Measurements from ENCODE around the gene ADAMTS8.

The ADAMTS8 gene

DNA sequence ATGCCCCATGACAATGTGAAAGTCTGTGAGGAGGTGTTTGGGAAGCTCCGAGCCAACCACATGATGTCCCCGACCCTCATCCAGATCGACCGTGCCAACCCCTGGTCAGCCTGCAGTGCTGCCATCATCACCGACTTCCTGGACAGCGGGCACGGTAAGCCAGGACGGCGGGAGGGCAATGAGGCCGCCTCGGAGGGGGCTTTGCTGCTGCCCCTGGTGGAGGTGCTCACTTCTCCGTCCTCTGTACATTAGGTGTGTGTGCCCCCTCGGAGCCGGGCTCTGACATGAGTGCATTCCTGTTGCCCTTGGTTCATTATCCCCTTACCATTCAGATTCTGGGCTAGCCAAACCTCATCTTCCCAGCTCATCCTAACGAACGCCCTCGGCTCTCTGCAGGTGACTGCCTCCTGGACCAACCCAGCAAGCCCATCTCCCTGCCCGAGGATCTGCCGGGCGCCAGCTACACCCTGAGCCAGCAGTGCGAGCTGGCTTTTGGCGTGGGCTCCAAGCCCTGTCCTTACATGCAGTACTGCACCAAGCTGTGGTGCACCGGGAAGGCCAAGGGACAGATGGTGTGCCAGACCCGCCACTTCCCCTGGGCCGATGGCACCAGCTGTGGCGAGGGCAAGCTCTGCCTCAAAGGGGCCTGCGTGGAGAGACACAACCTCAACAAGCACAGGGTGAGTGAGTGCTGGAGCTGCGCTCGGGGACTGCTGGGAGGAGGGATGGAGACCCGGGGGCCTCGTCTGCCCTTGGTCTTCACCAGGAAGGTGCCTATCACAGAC, 33.9 kb upstream of the ADAMTS8 start:
- no peak for DNase-seq

DNA sequence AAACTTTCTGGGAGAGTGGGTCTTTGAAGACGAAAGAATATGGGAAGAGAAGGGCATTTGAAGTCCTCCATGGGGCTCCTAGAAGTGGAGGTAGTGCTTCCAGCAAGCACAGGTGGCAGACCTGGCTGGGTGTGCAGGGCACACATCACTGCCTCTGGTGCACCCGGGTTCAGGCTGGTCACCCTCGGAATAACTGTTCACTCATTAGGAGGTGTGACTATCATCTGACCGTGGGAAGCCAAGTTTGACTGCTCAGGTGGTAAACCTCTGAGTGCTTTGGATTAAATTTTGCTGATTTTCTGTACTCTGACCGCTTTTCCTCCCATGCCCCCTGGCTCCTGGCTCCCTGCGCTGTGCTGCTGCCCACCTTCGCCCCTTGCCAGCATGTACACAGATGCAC, 31.1 kb upstream of the ADAMTS8 start:
- no peak for DNase-seq

DNA sequence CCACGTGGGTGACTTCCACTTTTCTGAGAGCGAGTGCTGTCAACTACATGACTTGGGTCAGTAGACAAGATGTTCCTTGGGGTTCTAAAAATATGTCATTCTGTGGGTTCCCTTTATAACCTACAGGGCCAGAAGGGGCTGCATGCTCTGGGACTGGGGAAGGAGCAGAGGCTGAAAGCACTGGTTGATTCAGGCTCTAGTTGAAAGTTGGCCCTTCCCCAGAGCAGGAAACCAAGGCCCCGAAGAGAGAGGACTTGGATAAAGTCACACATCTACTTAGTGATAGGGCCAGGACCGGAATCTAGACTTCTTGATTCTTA, 30.0 kb upstream of the ADAMTS8 start:
- DNase-seq: no peak

DNA sequence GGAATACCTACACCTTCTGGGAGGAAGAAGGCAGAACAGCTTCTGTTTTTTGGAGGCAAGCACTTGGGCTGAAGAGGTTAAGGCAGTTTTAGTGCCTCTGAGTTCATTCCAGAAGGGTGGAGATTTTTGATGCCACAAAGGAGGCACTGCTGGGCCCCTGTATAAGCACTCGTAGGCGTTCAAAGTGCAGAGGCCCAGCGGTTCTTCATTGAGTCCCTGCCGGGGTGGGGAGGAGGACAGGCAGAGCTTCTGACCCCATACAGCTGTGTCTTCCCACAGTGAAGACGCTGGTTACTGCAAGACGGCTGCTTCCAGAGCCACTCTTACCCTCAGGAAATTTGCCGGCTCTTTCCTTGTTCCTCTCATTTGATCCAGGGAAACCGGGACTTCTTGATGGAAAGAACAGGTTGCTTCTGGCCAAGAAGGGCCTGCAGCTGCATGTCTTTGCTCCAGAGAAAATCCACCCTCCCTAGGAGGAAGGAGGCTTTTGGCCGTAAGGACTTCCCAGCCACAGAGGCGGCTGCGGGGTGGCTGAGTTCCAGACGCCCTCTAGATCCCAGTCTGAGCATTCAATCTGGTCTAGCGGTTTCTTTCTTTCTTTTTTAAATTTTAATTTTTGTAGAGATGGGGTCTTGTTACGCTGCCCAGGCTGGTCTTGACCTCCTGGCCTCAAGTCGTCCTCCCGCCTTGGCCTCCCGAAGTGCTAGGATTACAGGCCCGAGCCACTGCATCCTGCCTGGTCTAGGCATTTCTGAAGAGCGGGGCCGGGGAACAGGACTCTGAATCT, 29.4 kb upstream of the ADAMTS8 start:
- DNase-seq: no peak

DNA sequence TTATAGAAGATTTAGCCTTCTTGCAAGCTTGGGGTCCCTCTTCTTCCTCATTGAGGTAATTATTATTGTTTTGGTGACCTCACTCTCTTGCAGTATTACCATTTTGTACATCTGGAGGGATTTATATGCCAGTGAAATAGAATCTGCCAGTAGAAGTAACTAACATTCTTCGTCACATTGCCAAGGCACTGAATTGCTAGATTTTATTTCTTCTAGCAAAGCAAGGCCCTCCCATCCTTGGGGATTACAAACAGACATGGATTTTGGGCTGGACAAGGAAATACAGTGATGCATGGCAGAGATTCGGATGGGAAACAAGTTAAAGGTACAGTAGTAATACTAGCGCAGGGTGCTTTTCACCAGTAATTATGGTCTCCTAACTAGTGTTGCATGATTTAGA, 27.9 kb upstream of the ADAMTS8 start:
- no peak for DNase-seq

DNA sequence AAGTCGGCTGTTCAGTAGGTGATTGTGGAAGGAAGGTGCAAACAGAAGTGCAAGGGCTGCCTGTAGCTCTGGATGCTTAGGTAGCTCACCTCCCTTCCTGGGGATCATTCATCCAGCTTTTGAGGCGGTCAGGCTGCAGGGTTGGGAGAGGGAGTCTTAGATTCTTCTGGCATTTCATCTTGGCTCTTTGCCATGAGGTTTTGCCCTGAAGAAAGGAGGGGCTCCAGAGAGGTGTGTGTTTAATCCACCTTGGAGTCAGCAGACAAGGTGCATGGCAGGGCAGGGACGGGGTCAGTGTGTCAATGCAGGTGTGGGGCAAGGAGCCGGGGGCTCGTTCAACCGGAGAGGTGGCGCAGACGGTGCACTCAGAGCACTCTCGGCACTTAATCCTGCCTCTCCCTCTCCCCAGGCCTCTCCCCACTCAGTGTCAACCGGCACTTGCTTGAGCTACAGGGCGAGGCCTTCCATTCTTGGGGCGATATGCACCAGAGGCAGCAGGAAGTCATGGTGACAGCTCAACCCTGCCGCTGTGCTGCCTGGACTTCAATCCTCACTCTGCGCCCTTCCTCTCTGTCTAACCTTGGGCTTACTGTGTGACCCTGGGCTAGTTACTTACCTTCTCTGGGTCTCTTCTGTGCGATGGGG, 27.2 kb upstream of the ADAMTS8 start:
- no peak for DNase-seq

DNA sequence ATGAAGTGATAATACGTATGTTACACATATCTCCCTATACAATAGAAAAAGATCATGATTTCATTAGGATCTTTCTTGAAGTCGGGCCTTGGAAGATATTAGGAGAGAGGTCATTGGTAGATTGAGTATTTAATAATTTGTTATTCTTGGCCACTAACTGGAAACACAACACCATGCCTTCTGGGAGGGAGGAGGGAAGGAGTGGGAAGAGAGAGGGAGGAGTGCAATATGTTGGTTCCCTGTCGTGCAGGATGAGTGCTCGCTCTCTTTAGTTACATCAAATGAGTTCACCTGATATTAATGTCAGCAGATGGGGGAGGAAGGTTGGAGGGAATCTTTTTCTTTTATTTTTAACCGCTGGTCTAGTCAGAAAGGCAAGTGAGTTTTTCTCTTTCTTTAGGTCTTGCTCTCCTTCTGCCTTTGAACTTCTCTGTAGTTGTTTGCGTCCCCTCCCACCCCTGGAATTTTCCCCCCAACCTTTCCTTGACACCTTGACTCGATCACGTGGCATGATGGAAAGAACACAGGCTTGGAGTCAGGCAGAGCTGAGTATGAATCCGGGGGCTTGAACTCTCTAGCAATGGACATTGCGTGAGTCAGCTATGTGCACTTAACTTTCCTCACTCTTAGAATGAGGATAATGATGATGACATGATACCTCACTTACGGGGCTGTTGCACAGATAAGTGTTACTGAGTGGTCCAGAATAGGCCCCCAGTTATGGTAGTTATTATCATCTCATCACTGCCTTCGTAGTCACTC, 26.3 kb upstream of the ADAMTS8 start:
- no peak for DNase-seq

DNA sequence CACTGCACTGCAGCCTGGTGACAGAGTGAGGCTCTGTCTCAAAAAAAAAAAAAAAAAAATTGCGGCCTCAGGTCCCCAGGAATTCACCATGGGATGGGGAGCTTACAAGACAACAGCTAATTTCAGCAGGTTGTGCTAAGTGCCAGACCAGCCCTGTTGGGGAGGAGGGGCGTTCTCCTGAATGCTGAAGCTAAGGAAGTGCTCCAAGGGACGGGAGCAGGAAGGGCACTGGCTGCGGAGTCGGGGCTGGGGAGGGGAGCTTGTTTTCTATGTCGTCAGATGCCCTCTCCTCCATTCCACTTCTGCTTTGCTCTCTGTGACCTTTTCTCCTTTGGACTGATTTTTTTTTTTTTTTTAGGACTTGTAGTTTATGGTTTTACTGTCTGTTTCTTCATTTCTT, 24.5 kb upstream of the ADAMTS8 start:
- DNase-seq: no peak

DNA sequence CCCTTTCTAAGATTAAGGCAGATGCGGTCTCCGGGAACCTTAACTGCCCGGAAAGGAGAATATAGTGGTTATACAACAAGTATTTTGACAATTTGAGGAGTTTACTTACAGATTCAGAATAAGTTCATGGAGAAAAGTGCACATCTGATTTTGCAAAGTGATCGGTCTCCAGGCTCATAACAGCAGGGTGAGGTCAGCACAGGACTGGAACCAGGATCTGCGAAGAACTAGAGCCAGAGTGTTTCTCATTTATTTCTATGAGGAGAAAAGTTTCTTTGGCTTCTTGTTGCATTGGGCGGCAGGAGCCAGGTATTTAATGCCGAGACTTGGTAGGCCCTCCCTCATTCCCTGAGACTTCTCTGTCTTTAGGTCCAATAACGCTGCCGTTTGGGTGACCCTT, 23.8 kb upstream of the ADAMTS8 start:
- DNase-seq: no peak

DNA sequence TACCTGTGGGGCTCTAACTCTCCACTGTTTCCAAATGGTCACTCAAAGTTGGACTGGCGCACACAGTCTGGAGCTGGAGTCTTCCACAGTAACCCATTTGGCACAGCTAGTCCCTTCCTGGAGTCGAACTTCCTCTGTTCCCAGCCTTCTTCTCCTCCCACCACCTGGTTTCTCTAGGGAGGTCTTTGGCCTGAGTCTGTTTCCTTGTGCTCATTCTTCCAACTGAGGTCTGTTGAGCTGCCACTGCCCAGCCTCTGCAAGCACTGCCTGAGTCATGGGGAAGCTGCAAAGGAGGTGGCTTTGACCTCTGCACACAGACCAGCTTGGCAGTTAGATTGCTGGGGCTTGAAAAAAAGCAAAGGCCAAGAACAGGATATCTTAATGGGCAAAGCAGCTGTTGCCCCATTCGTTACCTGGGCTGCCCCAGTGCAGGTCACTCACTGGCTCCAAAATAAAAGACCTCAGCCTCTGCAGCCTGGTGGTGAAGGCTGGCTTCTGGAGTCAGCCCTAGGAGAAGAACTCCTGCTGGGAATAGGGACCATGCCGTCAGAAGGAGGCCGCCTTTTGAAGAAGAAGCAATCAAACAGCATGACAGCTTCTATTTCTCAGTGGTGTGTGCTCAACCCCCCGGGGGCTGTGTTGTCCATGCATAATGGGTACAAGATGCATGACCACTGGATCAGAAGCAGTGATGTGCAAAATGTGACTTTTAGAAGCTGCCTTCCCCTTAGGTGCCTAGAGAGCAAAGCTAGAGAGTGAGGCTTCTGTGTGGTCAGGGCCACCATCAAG, 23.0 kb upstream of the ADAMTS8 start:
- DNase-seq: no peak

DNA sequence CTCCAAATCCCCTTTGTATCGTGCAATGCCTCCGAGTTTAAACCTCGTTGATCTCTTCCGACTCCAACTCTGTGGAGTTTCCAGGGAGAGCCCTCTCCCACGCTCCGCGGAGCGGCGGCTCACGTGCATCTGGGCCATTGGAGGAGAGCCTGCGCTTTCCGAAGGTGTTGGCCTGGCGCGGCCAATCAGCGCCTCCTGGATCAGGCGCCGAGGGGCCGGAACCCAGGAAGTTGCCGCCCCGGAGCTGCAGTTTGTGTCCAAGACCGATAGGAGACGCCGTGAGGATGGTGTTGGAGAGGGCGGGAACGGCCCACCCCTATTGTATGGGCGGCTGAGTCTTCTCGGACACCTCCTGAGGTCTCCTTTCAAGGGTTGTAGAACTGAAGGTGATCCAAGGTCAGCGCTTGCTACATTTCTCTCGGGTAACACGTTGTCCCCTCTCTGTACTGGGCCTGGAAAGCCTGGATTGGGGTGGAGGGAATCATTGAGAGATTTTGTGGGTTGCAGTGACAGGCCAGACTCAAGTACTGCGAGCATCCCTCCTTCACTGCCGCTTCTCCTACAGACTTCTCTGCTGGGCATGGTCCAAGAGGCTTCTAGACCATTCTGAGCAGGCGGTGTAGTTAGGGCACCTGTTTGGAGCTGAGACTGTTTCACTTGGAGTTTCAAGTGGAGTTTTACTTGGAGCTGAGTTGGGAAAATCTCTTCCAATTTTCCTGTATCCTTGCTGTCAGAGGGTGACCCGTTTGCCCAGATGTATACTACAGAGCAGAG, 21.8 kb upstream of the ADAMTS8 start:
- no peak for DNase-seq

DNA sequence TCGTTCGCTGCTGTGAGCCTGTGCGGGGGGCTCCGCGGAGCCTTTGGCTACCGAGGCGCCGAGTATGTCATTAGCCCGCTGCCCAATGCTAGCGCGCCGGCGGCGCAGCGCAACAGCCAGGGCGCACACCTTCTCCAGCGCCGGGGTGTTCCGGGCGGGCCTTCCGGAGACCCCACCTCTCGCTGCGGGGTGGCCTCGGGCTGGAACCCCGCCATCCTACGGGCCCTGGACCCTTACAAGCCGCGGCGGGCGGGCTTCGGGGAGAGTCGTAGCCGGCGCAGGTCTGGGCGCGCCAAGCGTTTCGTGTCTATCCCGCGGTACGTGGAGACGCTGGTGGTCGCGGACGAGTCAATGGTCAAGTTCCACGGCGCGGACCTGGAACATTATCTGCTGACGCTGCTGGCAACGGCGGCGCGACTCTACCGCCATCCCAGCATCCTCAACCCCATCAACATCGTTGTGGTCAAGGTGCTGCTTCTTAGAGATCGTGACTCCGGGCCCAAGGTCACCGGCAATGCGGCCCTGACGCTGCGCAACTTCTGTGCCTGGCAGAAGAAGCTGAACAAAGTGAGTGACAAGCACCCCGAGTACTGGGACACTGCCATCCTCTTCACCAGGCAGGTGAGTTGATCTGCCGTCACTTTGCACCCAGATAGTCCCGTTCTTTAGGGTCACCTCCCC, 21.0 kb upstream of the ADAMTS8 start:
- DNase-seq: peak in 1 of 2 experiments; percentile 6

DNA sequence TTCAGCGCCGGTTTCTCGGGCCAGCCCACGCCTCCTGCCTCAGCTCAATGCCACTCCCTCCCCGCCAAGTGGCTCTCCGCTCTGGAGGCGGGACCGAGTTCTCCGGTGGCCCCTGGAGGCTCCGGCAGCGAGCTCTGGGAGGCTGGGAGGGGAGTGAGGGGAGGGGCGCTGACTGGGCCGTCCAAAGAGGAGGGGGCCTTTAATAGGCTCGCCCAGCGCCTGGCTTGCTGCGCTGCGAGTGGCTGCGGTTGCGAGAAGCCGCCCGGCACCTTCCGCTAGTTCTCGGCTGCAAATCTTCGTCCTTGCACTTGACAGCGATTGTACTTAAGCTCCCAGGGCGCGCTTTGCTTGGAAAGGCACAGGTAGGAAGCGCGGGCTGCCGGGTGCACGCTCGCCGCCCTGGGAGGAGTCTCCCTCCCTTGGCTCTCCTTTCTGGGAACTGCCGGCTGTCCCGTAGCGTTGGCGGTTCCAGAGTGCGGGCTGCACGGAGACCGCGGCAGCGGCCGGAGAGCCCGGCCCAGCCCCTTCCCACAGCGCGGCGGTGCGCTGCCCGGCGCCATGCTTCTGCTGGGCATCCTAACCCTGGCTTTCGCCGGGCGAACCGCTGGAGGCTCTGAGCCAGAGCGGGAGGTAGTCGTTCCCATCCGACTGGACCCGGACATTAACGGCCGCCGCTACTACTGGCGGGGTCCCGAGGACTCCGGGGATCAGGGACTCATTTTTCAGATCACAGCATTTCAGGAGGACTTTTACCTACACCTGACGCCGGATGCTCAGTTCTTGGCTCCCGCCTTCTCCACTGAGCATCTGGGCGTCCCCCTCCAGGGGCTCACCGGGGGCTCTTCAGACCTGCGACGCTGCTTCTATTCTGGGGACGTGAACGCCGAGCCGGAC, 20.3 kb upstream of the ADAMTS8 start, which contains the start of gene ADAMTS15:
Gene ADAMTS15, plus strand, starts transcription at position 230 of the 894 bp plus-strand sequence. Its CDS starts 329 bp downstream, at position 559.
- peak; percentile 65 to 84 for DNase-seq

DNA sequence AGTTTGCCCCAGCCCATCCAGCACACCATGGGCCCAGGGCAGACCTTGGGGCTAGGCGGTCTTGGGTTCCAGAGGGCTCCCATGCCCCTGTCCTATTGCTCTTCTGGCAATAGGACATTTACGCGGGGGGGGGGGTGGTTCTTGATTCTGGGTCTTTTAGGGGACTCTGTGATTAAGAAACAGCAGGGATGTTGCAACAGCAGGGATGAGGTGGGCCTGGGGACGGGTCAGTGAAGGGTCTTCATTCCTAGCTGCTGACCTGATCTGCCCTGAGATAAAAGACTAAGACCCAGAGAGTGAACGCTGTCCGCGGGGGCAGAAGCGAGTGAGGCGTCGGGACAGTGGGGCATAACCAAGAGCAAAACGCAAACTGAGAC, 19.6 kb upstream of the ADAMTS8 start:
- DNase-seq: no peak

DNA sequence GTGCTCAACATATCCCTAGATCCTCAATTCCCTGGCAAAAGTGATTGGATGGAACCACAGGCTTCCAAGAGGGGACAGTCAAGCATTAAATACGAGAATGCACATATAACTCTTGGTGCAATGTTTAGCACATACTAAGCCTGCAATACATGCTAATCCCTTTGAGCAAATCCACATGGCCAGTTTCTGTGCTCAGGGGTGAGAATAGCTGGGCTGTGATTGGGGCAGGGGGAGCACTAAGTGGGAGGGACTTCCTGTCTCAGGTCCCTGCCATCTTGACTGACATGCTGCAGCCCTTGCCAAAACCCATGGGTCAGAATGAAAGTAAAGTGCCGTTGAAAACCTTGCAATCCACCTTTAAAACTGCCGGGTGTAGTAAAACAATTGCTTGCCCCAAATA, 17.4 kb upstream of the ADAMTS8 start:
- no peak for DNase-seq

DNA sequence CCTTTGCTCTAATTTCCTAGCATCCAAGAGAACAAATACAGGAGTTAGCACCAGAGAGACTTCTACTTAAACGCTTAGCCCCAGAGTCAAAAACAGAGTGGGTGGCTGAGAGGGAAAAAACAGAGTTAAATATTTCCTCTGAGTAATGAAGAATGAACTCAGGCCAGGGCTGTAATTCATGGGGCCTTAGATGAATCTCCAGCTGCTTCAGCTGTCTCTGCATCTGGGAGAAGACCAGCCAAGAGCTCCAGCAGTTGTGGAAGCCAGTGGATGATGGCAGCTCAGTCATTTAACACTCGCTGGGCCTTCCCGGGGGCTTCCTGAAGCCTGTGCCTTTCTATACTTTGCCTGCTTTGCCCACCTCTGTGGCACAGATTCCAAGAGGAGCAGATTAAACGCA, 14.3 kb upstream of the ADAMTS8 start:
- DNase-seq: no peak

DNA sequence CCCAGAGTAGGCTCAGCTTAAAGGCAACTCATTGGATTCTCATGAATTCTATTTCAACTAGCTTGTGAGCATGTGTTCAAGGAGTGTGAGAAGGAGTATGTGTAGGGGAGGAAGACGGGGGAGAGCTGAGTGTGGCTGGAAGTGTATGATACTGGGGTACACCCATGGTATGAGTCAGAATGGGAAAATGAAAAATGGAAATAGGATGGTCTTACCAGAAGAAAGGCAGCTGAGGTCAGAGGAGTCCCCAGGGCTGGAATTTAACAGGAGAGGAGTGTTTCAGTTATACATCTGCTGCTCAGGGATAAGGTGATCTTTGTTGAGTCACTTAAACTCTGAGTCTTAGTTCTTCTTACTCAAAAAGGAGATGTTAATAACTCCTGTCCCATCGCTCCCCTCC, 13.3 kb upstream of the ADAMTS8 start:
- DNase-seq: no peak

DNA sequence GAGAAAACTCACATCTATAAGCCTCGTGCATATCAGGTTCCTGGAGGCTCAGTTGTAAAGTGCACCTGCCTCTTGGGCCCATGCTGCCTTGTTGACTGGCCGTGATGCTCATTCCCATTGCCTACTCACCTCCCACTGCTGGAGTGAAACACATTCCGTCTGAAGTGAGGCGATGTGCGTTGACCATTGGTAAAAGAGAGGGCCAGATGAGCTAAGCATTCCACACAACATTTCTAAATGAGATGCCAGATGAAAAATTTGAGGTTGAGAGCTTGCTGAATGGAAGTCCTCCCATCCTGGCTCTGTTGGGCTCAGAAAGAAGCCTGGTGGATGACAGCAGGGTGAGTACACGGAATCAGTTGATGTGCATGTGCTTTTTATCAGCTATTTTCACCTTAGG, 11.5 kb upstream of the ADAMTS8 start:
- no peak for DNase-seq

DNA sequence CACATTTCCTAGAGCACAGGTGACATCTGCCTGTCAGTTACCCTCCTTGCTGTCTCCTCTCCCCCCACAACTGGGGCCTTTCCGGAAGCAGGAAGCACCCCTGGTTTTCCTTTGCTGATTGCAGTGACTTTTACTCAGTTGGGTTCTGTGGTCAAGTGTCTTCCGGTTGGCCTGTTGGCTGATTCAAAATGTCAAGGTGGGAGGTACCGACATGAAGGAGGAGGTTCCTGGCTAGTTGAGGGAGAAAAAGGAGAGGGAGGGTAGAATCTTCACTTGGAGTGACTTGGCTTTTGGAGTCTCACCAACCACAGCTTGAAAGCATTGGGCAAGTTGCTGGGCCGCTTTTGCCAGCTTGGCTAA, 10.7 kb upstream of the ADAMTS8 start:
- DNase-seq: no peak
